Activated CD4-positive, alpha-beta memory T cell treated with anti-CD3 and anti-CD28 coated beads, Interleukin-2, amount 10 ng/mL, durations not matched to agents 7 days and 5 days (primary cell): ENCODE data around the gene ITSN1. TPM values are rescaled to one million over a fixed set of nuclear protein-coding genes. Genes with fewer than 3 reads are reported as not detected.
"Not testable (repeated sequence)": the region's sequence is repeated elsewhere in the genome, so short reads cannot be mapped to it uniquely, and the experiment has no call there.

Experiments used
- CTCF ChIA-PET: fragments of 350-600 bp; sonication (Branson Sonifier 250); formaldehyde crosslinking; loops from one replicate; lab custom pipeline; 2021; ENCODE audit warnings: antibody characterized with exemption, inconsistent platforms; lab: Charles Lee
- POLR2A ChIA-PET: fragments of 350-600 bp; sonication (Branson Sonifier 250); formaldehyde crosslinking; loops from one replicate; lab custom pipeline; 2021; ENCODE audit warnings: antibody characterized with exemption; lab: Charles Lee
- DNase-seq: peaks from one replicate; pipeline ENCODE4 v3.0.0-alpha.2; 2020
- H3K27ac Mint-ChIP-seq: one replicate; pipeline ENCODE4 v1.8.0; 2021; ENCODE audit warnings: mild to moderate bottlenecking, mixed read lengths
- H3K27me3 Mint-ChIP-seq: one replicate; pipeline ENCODE4 v1.8.0; 2021; ENCODE audit warnings: mixed read lengths
- H3K36me3 Mint-ChIP-seq: one replicate; pipeline ENCODE4 v1.8.0; 2021; ENCODE audit warnings: low read depth, mixed read lengths
- H3K4me1 Mint-ChIP-seq: one replicate; pipeline ENCODE4 v1.8.0; 2021; ENCODE audit warnings: mixed read lengths
- H3K4me3 Mint-ChIP-seq: one replicate; pipeline ENCODE4 v1.8.0; 2021; ENCODE audit warnings: mild to moderate bottlenecking, mixed read lengths
- H3K9me3 Mint-ChIP-seq: one replicate; pipeline ENCODE4 v1.8.0; 2021; ENCODE audit warnings: mixed read lengths
- total RNA-seq, 2 experiments: library from RNA; stranded (reverse); gene quantifications; one replicate each; pipeline ENCODE4 v1.2.3, GENCODE V29; 2021

ITSN1 gene
- total RNA-seq, 2 experiments from 2014 or later = 2.7 to 4.0 TPM

GRCh38 chr21:33866826-33867225 lies 224.5 kb downstream of the ITSN1 start:
- ChIA-PET CTCF (no interaction called here), POLR2A (no interaction called here)
- Mint-ChIP-seq H3K27ac (no peak overlapping the region), H3K4me1 (no peaks in the 10 kb centered on the region), H3K36me3 (no peaks in the 10 kb centered on the region), H3K9me3 (no peaks in the 10 kb centered on the region), H3K4me3 (no peak overlapping the region), H3K27me3 (peaks cover 7% of the 10 kb centered on the region)
- DNase-seq = no peak

DNA sequence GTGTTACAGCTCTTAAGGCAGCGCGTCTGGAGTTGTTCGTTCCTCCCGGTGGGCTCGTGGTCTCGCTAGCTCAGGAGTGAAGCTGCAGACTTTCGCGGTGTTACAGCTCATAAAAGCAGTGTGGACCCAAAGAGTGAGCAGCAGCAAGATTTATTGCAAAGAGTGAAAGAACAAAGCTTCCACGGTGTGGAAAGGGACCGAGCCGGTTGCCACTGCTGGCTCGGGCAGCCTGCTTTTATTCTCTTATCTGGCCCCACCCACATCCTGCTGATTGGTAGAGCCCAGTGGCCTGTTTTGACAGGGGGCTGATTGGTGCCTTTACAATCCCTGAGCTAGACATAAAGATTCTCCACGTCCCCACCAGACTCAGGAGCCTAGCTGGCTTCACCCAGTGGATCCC lies 225.6 kb downstream of the ITSN1 start:
- H3K27ac Mint-ChIP-seq, POLR2A ChIA-PET, H3K9me3 Mint-ChIP-seq, H3K27me3 Mint-ChIP-seq, DNase-seq, H3K4me1 Mint-ChIP-seq, H3K36me3 Mint-ChIP-seq, H3K4me3 Mint-ChIP-seq, CTCF ChIA-PET: not testable (repeated sequence)

GRCh38 chr21:33869873-33870272 lies 227.6 kb downstream of the ITSN1 start:
- CTCF ChIA-PET = no interaction called here
- POLR2A ChIA-PET = no interaction called here
- Mint-ChIP-seq H3K27ac (no peak overlapping the region), H3K27me3 (peaks cover 5% of the 10 kb centered on the region), H3K4me1 (no peaks in the 10 kb centered on the region), H3K36me3 (no peaks in the 10 kb centered on the region), H3K9me3 (no peaks in the 10 kb centered on the region), H3K4me3 (no peak overlapping the region)
- no peak for DNase-seq

- H3K4me1 Mint-ChIP-seq = no peaks in the 10 kb centered on the region
- no peaks in the 10 kb centered on the region for H3K9me3 Mint-ChIP-seq
- H3K27me3 Mint-ChIP-seq = peaks cover 5% of the 10 kb centered on the region
- DNase-seq = no peak
- ChIA-PET CTCF (no interaction called here), POLR2A (no interaction called here)
- H3K36me3 Mint-ChIP-seq = no peaks in the 10 kb centered on the region
- no peak overlapping the region for H3K27ac Mint-ChIP-seq
- no peak overlapping the region for H3K4me3 Mint-ChIP-seq
Observed at GRCh38 chr21:33870768-33871167, 228.5 kb downstream of the ITSN1 start.

GRCh38 chr21:33871171-33871570 lies 228.9 kb downstream of the ITSN1 start:
- no peak overlapping the region for H3K27ac Mint-ChIP-seq
- POLR2A ChIA-PET = no interaction called here
- H3K4me1 Mint-ChIP-seq = no peaks in the 10 kb centered on the region
- DNase-seq = no peak
- H3K27me3 Mint-ChIP-seq = peaks cover 5% of the 10 kb centered on the region
- no peaks in the 10 kb centered on the region for H3K9me3 Mint-ChIP-seq
- H3K36me3 Mint-ChIP-seq = no peaks in the 10 kb centered on the region
- no peak overlapping the region for H3K4me3 Mint-ChIP-seq
- CTCF ChIA-PET = no interaction called here

DNA sequence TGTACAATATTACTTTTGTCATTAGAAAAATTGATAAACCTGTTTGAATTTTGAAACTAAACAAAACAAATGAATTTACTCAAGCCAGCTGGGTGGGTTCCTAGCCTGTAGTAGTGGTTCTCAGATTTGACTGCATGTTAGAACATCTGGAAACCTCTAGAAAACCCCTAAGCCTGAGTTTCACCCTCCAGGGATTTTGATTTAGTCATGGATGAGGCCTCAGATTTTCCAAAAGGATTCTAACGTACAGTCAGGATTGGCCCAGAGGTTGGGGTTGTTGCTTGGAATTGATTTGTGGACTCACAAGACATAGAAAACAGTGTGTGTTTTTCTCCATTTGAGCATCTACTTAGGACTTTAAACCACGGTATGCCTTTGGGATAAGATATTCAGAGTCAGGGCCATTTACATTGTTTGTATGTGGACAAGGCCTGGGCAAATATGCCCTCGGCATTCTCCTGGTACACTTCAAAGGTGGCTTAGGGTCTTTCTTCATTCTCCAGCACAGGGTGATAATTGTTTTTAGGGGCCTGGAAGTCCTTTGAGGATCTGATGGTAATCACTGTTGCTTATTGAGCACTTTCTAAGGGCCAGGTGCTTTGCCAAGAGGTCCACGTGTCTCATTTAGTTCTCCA lies 230.7 kb downstream of the ITSN1 start:
- POLR2A ChIA-PET = no interaction called here
- no peak for DNase-seq
- H3K9me3 Mint-ChIP-seq = no peaks in the 10 kb centered on the region
- no peak overlapping the region for H3K4me3 Mint-ChIP-seq
- no peak overlapping the region for H3K27ac Mint-ChIP-seq
- no peaks in the 10 kb centered on the region for H3K36me3 Mint-ChIP-seq
- H3K27me3 Mint-ChIP-seq = peaks cover 7% of the 10 kb centered on the region
- H3K4me1 Mint-ChIP-seq = no peaks in the 10 kb centered on the region
- CTCF ChIA-PET = no interaction called here

GRCh38 chr21:33874161-33874560 lies 231.9 kb downstream of the ITSN1 start:
- H3K9me3 Mint-ChIP-seq = no peaks in the 10 kb centered on the region
- no peak for DNase-seq
- ChIA-PET POLR2A (no interaction called here), CTCF (no interaction called here)
- no peak overlapping the region for H3K27ac Mint-ChIP-seq
- no peak overlapping the region for H3K4me3 Mint-ChIP-seq
- no peaks in the 10 kb centered on the region for H3K4me1 Mint-ChIP-seq
- no peaks in the 10 kb centered on the region for H3K36me3 Mint-ChIP-seq
- H3K27me3 Mint-ChIP-seq = peaks cover 9% of the 10 kb centered on the region

DNA sequence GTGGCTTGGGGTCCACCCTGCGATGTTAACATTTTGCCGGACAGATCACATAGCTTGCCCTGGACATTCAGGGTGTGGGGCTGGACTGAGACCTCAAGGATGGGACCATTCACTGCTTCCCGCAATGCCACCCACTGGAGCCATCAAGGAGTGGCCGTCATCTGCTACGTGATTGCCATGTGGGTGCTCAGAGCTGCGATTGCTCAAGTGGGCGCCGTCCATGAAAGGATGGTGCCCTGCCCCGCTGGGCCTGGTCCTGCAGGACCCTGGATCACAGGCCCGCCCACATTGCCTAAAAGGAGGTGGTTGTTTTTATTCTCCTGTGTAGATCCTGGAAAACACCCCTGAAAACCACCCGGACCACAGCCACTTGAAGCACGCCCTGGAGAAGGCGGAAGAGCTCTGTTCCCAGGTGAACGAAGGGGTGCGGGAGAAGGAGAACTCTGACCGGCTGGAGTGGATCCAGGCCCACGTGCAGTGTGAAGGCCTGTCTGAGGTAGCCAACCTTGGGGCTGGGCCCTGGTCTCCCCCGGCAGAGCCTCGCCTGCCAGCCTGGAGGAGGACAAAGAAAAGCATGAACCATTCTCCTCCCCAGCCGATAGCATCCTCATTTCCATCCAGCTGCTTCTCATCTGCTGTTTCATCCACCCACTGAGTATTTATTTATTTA lies 232.9 kb downstream of the ITSN1 start:
- no peak overlapping the region for H3K4me3 Mint-ChIP-seq
- DNase-seq = no peak
- CTCF ChIA-PET = no interaction called here
- POLR2A ChIA-PET = no interaction called here
- no peaks in the 10 kb centered on the region for H3K9me3 Mint-ChIP-seq
- H3K4me1 Mint-ChIP-seq = no peaks in the 10 kb centered on the region
- H3K36me3 Mint-ChIP-seq = no peaks in the 10 kb centered on the region
- peaks cover 9% of the 10 kb centered on the region for H3K27me3 Mint-ChIP-seq
- H3K27ac Mint-ChIP-seq = no peak overlapping the region

DNA sequence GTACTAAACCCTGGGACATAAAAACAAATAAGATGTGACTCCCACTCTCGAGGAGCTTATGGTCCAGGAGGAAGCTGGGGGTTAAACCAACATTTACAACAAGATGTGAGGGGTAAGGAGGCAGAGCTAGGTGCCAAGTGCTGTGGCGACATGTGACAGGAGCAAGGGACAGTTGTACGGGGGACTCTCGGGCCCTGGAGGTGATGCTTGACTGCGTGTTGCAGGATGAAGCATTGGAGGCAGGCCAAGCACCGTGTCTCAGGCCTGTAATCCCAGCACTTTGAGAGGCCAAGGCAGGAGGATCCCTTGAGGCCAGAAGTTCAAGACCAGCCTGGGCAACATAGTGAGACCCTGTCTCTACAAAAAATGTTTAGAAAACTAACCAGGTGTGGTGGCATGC lies 236.5 kb downstream of the ITSN1 start:
- Mint-ChIP-seq H3K27ac (no peak overlapping the region), H3K4me1 (no peaks in the 10 kb centered on the region), H3K36me3 (no peaks in the 10 kb centered on the region), H3K27me3 (peaks cover 5% of the 10 kb centered on the region), H3K4me3 (no peak overlapping the region), H3K9me3 (no peaks in the 10 kb centered on the region)
- CTCF ChIA-PET = no interaction called here
- POLR2A ChIA-PET = no interaction called here
- no peak for DNase-seq

DNA sequence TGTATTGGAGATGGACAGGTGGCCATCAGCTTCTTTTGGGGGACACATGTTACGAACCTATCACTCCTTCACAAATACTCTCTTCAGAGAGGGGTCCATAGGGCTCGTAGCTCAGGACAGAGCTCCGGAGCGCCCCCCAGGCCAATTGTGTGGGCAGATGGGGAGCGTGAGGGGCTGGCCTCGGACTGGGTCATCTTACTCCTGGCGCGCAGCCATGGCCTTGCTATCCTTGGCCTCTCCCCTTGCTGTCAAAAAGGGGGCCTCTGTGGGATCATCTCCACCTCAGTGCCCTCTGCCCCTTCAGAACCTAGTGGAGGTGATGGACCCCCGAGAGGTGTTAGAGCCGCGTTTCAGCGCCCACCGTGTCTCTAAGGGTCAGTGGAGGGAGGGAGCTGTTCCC lies 238.3 kb downstream of the ITSN1 start:
- H3K4me3 Mint-ChIP-seq = no peak overlapping the region
- no peaks in the 10 kb centered on the region for H3K4me1 Mint-ChIP-seq
- DNase-seq = no peak
- H3K9me3 Mint-ChIP-seq = no peaks in the 10 kb centered on the region
- ChIA-PET CTCF (no interaction called here), POLR2A (no interaction called here)
- no peaks in the 10 kb centered on the region for H3K36me3 Mint-ChIP-seq
- H3K27ac Mint-ChIP-seq = no peak overlapping the region
- peaks cover 8% of the 10 kb centered on the region for H3K27me3 Mint-ChIP-seq

DNA sequence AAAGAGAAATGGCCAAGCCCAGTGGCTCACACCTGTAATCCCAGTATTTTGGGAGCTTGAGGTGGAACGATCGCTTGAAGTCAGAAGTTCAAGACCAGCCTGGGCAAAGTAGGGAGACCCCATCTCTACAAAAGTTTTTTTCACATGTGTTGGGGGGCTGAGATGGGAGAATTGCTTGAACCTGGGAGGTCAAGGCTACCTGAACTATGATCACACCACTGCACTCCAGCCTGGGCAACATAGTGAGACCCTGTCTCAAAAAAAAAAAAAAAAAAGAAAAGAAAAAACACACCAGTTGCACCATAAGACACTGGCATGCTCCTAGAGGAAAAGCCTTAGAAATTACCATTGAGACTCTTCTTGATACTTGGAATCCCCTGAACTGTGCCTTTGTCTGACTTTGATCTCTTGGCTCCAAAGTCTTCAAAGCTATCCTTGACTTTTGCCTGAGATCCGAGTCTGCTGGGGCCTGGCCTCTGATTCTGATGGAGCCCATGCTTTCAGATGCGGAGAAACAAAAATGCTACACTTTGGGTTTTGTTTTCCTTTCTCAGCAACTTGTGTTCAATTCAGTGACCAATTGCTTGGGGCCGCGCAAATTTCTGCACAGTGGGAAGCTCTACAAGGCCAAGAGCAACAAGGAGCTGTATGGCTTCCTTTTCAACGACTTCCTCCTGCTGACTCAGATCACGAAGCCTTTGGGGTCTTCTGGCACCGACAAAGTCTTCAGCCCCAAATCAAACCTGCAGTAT lies 239.6 kb downstream of the ITSN1 start:
- Mint-ChIP-seq H3K36me3 (no peaks in the 10 kb centered on the region), H3K9me3 (no peaks in the 10 kb centered on the region), H3K4me1 (no peaks in the 10 kb centered on the region), H3K27ac (no peak overlapping the region), H3K4me3 (no peak overlapping the region), H3K27me3 (peaks cover 8% of the 10 kb centered on the region)
- CTCF ChIA-PET = no interaction called here
- POLR2A ChIA-PET = no interaction called here
- no peak for DNase-seq

- no peak overlapping the region for H3K4me3 Mint-ChIP-seq
- no peak for DNase-seq
- no peaks in the 10 kb centered on the region for H3K36me3 Mint-ChIP-seq
- no peak overlapping the region for H3K27ac Mint-ChIP-seq
- peaks cover 6% of the 10 kb centered on the region for H3K27me3 Mint-ChIP-seq
- H3K9me3 Mint-ChIP-seq = no peaks in the 10 kb centered on the region
- ChIA-PET POLR2A (no interaction called here), CTCF (interaction anchor here (0.7 kb wide), 1 partner anchor 310 kb away, joined by 3 read pairs; no protein-coding TSS in a partner anchor)
- no peaks in the 10 kb centered on the region for H3K4me1 Mint-ChIP-seq
Observed at GRCh38 chr21:33883118-33883517, 240.8 kb downstream of the ITSN1 start.

GRCh38 chr21:33884376-33885171 lies 242.3 kb downstream of the ITSN1 start:
- H3K27ac Mint-ChIP-seq = no peak overlapping the region
- ChIA-PET POLR2A (no interaction called here), CTCF (no interaction called here)
- no peaks in the 10 kb centered on the region for H3K9me3 Mint-ChIP-seq
- no peak overlapping the region for H3K4me3 Mint-ChIP-seq
- H3K4me1 Mint-ChIP-seq = no peaks in the 10 kb centered on the region
- no peak for DNase-seq
- H3K36me3 Mint-ChIP-seq = no peaks in the 10 kb centered on the region
- H3K27me3 Mint-ChIP-seq = peaks cover 3% of the 10 kb centered on the region
